Transverse colon (tissue), 4 donors: ENCODE measurements around the gene HOGA1. TPM values are rescaled to one million over a fixed set of nuclear protein-coding genes. Genes with fewer than 3 reads are reported as not detected.
"Not testable (repeated sequence)": the region's sequence is repeated elsewhere in the genome, so short reads cannot be mapped to it uniquely, and the experiment has no call there.

Experiments
- DNase-seq: peaks from one replicate; pipeline ENCODE4 v3.0.0-alpha.2; 2019
- H3K27ac ChIP-seq, 4 donors: fragments of 200-600 bp; sonication (generic); 2 replicates each; pipeline ENCODE4 v1.5.1; 2016 to 2018; ENCODE audit warnings: inconsistent platforms in 4 of 4
- H3K27me3 ChIP-seq: fragments of 200-600 bp; sonication (generic); 2 replicates; pipeline ENCODE4 v1.5.1; 2017; ENCODE audit warnings: inconsistent platforms
- H3K36me3 ChIP-seq, 4 donors: fragments of 200-600 bp; sonication (generic); 2 replicates each; pipeline ENCODE4 v1.5.1; 2017 to 2019; ENCODE audit warnings: inconsistent platforms in 4 of 4
- H3K4me1 ChIP-seq, 4 donors: fragments of 200-600 bp; sonication (generic); 2 replicates each; pipeline ENCODE4 v1.5.1; 2017 to 2020; ENCODE audit warnings: inconsistent platforms in 4 of 4
- H3K4me3 ChIP-seq, 4 donors: fragments of 200-600 bp; sonication (generic); 1 replicate in 1 of 4; 2 replicates in 3 of 4; pipeline versions ENCODE4 v1.5.1 to v1.6.1; 2017 to 2019; ENCODE audit warnings: inconsistent platforms in 4 of 4
- H3K9me3 ChIP-seq, 2 donors: fragments of 200-600 bp; sonication (generic); 2 replicates each; pipeline ENCODE4 v1.5.1; 2017 to 2019; ENCODE audit warnings: inconsistent platforms in 2 of 2
- EP300 ChIP-seq: sonication (generic); formaldehyde crosslinking; IDR thresholded peaks from one replicate; pipeline ENCODE4 v1.6.1; 2017; ENCODE audit warnings: antibody characterized with exemption, low read depth
- POLR2A ChIP-seq: fragments of 450-650 bp; IDR thresholded peaks from one replicate; pipeline ENCODE4 v1.6.1; 2016; ENCODE audit warnings: antibody characterized with exemption, mild to moderate bottlenecking, moderate library complexity
- POLR2AphosphoS5 ChIP-seq, 3 donors: sonication (generic); formaldehyde crosslinking; IDR thresholded peaks; one replicate each; pipeline ENCODE4 v1.6.1; 2016; ENCODE audit warnings: antibody characterized with exemption in 3 of 3
- WGBS, 2 donors: methylation state at CpG; one replicate each; pipeline ENCODE4 v1.1.5; 2018; ENCODE audit warnings: low coverage in 1 of 2; 5-methylcytosine and 5-hydroxymethylcytosine counted together
- in situ Hi-C, 4 donors: fragments of 200-750 bp; cut with MboI; loops; one replicate each; pipeline versions ENCODE4 v1.15.0 to v1.15.1; 2017; ENCODE audit warnings: low sequenced_read_pairs in 3 of 4, low pct_ligation_motif_present in 1 of 4, low pct_unique_long_range_greater_than_20kb in 1 of 4
- intact Hi-C: fragments of 100-400 bp; cut with DNase I; formaldehyde crosslinking; loops from one replicate; pipeline ENCODE4 v1.15.1; 2023; ENCODE audit warnings: low total_unique reads
- total RNA-seq, 4 donors: library from RNA; depleted of rRNA; stranded (reverse); fragments of >200 nt; gene quantifications; one replicate each; pipeline ENCODE4 v1.1.0, GENCODE V29; 2016
- TF ChIP-seq, protein P1 (sequence below), 5 experiments: fragments of 200-600 bp in 3 of 5; fragments of 450-650 bp in 2 of 5; sonication (generic) in 3 of 5; IDR thresholded peaks; 1 replicate in 2 of 5; 2 replicates in 3 of 5; pipeline ENCODE4 v1.5.1; 2016 to 2017; ENCODE audit warnings: antibody characterized with exemption in 5 of 5, inconsistent platforms in 3 of 5, mild to moderate bottlenecking in 2 of 5, moderate library complexity in 1 of 5

The HOGA1 gene
- total RNA-seq, 4 donors from 2014 or later = not detected

DNA sequence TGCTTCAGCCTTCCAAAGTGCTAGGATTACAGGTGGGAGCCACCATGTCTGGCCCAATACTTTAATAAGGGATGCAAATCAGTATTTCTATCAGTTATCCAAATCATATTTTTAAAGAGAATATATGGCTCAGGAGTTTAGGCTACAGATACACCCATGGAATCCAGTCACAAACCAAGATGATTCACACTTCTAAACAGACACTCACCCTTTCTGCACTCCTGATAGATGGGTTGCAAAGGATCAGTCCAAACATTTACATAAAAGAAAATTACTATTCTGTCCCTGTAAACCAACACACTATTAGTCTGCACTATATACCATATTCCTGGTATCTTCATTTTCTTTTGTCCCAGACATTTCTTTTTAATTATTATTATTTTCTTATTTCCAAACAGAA lies 46.9 kb downstream of the HOGA1 start:
- Histone ChIP-seq H3K9me3 (no peaks in the 10 kb centered on the region), H3K4me3 (no peak overlapping the region), H3K27ac (no peak overlapping the region), H3K4me1 (peaks cover 0 to 12% (median 6%) of the 10 kb centered on the region in 4 donors), H3K36me3 (no peaks in the 10 kb centered on the region), H3K27me3 (no peaks in the 10 kb centered on the region)
- intact Hi-C loops (no loop called here), in situ Hi-C loops (no loop called here)
- TF ChIP-seq POLR2AphosphoS5 (IDR thresholded peaks at IDR 0.05) = no peak
- no peak for TF ChIP-seq EP300
- TF ChIP-seq, protein P1, sequence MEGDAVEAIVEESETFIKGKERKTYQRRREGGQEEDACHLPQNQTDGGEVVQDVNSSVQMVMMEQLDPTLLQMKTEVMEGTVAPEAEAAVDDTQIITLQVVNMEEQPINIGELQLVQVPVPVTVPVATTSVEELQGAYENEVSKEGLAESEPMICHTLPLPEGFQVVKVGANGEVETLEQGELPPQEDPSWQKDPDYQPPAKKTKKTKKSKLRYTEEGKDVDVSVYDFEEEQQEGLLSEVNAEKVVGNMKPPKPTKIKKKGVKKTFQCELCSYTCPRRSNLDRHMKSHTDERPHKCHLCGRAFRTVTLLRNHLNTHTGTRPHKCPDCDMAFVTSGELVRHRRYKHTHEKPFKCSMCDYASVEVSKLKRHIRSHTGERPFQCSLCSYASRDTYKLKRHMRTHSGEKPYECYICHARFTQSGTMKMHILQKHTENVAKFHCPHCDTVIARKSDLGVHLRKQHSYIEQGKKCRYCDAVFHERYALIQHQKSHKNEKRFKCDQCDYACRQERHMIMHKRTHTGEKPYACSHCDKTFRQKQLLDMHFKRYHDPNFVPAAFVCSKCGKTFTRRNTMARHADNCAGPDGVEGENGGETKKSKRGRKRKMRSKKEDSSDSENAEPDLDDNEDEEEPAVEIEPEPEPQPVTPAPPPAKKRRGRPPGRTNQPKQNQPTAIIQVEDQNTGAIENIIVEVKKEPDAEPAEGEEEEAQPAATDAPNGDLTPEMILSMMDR (IDR thresholded peaks at IDR 0.05) = no peak
- TF ChIP-seq POLR2A = no peak
- DNase-seq = no peak

DNA sequence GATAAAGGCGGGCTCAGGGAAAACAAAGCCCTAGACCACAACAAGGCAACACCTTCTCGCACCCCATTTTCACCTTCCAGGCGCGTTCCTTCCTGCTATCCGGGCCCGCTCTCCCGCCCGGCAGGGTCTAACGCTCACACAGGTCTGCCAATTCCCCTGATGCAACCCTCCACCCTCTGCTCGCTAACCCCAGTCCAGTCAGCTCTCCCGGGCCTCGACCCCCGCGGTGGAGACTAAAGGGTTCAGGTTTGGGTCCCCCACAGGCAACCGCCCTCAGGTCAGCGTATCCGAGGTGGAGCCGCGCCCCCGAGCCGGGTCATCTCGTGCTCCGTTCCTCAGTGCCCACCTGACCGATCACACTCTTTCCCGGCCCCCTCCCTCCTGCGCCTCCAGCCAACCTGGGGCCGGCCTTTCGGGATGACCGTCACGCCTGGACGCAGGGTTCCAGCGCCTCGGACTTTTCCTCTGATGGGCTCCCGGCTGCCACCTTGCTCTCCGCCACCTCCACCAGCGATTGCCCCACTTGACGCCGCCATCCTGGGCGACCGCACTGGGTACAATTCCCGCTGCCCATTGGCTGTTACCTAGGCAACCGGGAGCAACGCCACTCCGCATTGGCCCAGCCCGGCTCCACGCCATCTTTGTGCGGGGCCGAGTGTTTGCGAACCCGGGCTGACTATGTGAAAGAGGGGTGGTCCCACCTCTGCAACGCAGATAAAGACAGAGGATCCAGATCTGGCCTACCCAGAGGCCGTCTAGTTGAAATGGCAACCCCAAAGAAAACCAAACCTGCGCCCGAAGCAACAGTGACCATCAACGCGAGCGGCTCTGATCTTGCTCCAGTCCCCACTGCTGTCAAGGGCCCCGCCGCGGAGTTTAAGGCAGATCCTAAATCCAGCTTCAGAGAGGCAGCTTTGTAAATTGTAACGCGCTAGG lies 49.0 kb downstream of the HOGA1 start, which contains the start of gene MORN4:
Gene MORN4, minus strand, starts transcription at position 552 of the 936 bp plus-strand sequence. CDS start 13,847 bp downstream, outside the sequence.
- peaks cover 0 to 12% (median 6%) of the 10 kb centered on the region in 4 donors for H3K4me1 ChIP-seq
- H3K27me3 ChIP-seq = no peaks in the 10 kb centered on the region
- in situ Hi-C loops (no loop called here), intact Hi-C loops (no loop called here)
- TF ChIP-seq POLR2A (no peak), POLR2AphosphoS5 (IDR thresholded peaks at IDR 0.05) (no peak)
- TF ChIP-seq, protein P1 (IDR thresholded peaks at IDR 0.05) = no peak
- no peaks in the 10 kb centered on the region for H3K36me3 ChIP-seq
- WGBS, 2 donors = 0 to 3% methylated on average over 4 to 62 of the region's 62 CpGs
- peak within 1 kb of the TSS; percentile 39 to 71 (median 64) for H3K27ac ChIP-seq
- DNase-seq = peak; percentile 93
- H3K4me3 ChIP-seq = peak within 1 kb of the TSS; percentile 58 to 71 (median 66)
- no peaks in the 10 kb centered on the region for H3K9me3 ChIP-seq

DNA sequence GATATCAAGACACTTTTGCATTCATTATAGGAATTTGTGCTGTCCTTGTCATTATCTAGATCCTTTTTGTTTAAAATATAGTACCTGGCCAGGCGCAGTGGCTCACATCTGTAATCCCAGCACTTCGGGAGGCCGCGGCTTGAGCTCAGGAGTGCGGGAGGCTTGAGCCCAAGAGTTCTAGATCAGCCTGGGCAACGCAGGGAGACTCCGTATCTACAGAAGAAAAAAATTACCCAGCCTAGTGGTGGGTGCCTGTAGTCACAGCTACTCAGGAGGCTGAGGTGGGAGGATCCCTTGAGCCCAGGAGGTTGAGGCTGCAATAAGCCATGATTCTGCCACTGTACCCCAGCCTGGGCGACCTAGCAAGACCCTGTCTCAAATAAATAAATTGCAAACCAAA lies 49.7 kb downstream of the HOGA1 start:
- TF ChIP-seq EP300 = no peak
- TF ChIP-seq, protein P1 (IDR thresholded peaks at IDR 0.05) = peak; percentile 21 to 53 (median 37)
- Histone ChIP-seq H3K4me1 (peaks cover 0 to 12% (median 6%) of the 10 kb centered on the region in 4 donors), H3K9me3 (no peaks in the 10 kb centered on the region), H3K27ac (peak overlapping the region; percentile 39 to 71 (median 64)), H3K36me3 (no peaks in the 10 kb centered on the region), H3K4me3 (peak overlapping the region in 3 of 4 donors; percentile 58 to 68 (median 63)), H3K27me3 (no peaks in the 10 kb centered on the region)
- 51 to 80% methylated on average over 1 to 8 of the region's 8 CpGs for WGBS, 2 donors
- in situ Hi-C loops = no loop called here
- DNase-seq = peak; percentile 10
- intact Hi-C loops = no loop called here

DNA sequence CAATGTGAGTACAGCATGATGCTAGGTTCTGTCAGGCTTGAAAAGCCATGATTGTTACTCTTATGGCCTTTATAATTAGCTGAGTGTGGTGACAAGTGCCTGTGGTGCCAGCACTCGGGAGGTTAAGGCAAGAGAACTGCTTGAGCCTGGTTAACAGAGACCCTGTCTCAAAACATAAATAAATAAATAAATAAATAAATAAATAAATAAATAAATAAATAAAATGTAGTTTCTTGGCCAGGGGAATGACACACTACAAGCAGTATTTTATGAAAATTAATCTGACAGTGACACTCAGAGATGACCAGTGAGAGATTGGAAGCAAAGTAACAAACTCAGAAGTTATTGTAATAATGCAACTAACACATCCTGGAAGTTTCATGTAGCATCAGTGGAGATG lies 51.4 kb downstream of the HOGA1 start:
- Histone ChIP-seq H3K4me3 (no peak overlapping the region), H3K27me3 (no peaks in the 10 kb centered on the region), H3K27ac (no peak overlapping the region), H3K4me1 (peaks cover 0 to 16% (median 6%) of the 10 kb centered on the region in 4 donors), H3K36me3 (no peaks in the 10 kb centered on the region), H3K9me3 (no peaks in the 10 kb centered on the region)
- TF ChIP-seq, protein P1 (IDR thresholded peaks at IDR 0.05) = no peak
- TF ChIP-seq EP300 = no peak
- in situ Hi-C loops (no loop called here), intact Hi-C loops (no loop called here)
- DNase-seq = no peak
- 80 to 90% methylated on average over 1 of the region's 1 CpG for WGBS, 2 donors

DNA sequence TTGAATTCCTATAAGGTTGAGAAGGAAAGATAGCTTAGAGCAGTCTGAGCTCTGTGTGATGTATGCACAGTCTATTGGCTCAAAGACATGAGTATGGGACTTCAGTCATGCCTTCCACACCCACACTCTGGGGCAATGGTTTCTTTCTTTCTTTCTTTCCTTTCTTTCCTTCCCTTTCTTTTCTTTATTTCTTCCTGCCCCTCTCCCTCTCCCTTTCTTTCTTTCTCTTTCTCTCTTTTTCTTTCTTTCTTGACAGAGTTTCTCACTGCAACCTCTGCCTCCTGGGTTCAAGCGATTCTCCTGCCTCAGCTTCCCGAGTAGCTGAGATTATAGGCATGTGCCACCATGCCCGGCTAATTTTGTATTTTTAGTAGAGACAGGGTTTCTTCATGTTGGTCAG lies 54.9 kb downstream of the HOGA1 start:
- H3K9me3 ChIP-seq, in situ Hi-C loops, intact Hi-C loops, H3K27ac ChIP-seq, DNase-seq, H3K36me3 ChIP-seq, H3K27me3 ChIP-seq, H3K4me3 ChIP-seq: not testable (repeated sequence)
- 89 to 100% methylated on average over 2 to 3 of the region's 3 CpGs for WGBS, 2 donors
- peaks cover 2 to 21% (median 15%) of the 10 kb centered on the region in 4 donors for H3K4me1 ChIP-seq
